ENCODE data around the gene KLHL22. TPM values are rescaled to one million over a fixed set of nuclear protein-coding genes. Genes with fewer than 3 reads are reported as not detected.
"Not testable (repeated sequence)": the region's sequence is repeated elsewhere in the genome, so short reads cannot be mapped to it uniquely, and the experiment has no call there.

Gene KLHL22
- total RNA-seq, 1 donor from 2014 or later: 16.1 TPM

DNA sequence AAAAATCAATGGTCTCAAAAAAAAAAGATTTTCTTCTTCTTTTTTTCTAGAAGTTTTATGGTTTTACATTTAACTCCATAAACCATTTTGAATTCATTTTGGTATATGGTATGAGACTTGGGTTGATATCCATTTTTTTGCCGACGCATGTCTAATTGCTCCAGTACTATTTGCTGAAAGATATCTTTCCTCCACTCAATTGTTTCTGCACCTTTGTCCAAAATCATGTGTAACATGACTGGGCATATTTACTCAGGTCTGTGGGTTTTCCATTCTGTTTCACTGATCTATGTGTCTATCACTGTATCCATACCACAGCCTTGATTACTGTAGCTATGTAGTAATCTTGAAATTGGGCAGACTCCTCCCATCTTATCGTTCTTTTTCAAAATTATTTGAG, 42.4 kb downstream of the KLHL22 start:
- intact Hi-C loops (cut with micrococcal nuclease): no loop called here

GRCh38 chr22:20451920-20452319, 43.7 kb downstream of the KLHL22 start:
- Histone ChIP-seq H3K4me3 (no peak overlapping the region), H3K27me3 (ENCODE audit: low read depth) (no peaks in the 10 kb centered on the region), H3K36me3 (peaks cover 16% of the 10 kb centered on the region), H3K4me1 (peaks cover 4% of the 10 kb centered on the region), H3K9me3 (replicated peaks) (no peaks in the 10 kb centered on the region), H3K27ac (replicated peaks) (no peak overlapping the region)
- no peak for TF ChIP-seq CTCF (IDR thresholded peaks at IDR 0.05; ENCODE audit: borderline replicate concordance)
- no peak for DNase-seq
- intact Hi-C loops (cut with micrococcal nuclease): no loop called here

More for the DNA sequence above, 42.4 kb downstream of the KLHL22 start:
- no peak overlapping the region for H3K4me3 ChIP-seq
- peaks cover 4% of the 10 kb centered on the region for H3K4me1 ChIP-seq
- H3K27me3 ChIP-seq (ENCODE audit: low read depth): no peaks in the 10 kb centered on the region
- no peak overlapping the region for H3K27ac ChIP-seq (replicated peaks)
- H3K36me3 ChIP-seq: peaks cover 27% of the 10 kb centered on the region
- no peak for TF ChIP-seq CTCF (IDR thresholded peaks at IDR 0.05; ENCODE audit: borderline replicate concordance)
- DNase-seq: no peak
- H3K9me3 ChIP-seq (replicated peaks): no peaks in the 10 kb centered on the region

GRCh38 chr22:20451129-20451778, 44.3 kb downstream of the KLHL22 start:
- H3K9me3 ChIP-seq (replicated peaks); intact Hi-C loops (cut with micrococcal nuclease); H3K27me3 ChIP-seq (ENCODE audit: low read depth); H3K4me1 ChIP-seq; H3K4me3 ChIP-seq; H3K27ac ChIP-seq (replicated peaks): not testable (repeated sequence)
- peaks cover 18% of the 10 kb centered on the region for H3K36me3 ChIP-seq
- peak; percentile 5 for DNase-seq

DNA sequence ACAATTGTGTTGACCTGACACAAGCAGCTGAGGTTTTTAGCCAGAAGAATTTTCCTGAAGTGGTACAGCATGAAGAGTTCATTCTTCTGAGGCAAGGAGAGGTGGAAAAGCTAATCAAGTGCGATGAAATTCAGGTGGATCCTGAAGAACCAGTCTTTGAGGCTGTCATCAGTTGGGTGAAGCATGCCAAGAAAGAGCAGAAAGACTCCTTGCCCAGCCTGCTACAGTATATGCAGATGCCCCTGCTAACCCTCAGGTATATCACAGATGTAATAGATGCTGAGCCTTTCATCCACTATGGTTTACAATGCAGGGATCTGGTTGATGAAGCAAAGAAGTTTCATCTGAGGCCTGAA, 45.1 kb downstream of the KLHL22 start:
- H3K27ac ChIP-seq (replicated peaks): no peak overlapping the region
- no peaks in the 10 kb centered on the region for H3K27me3 ChIP-seq (ENCODE audit: low read depth)
- H3K9me3 ChIP-seq (replicated peaks): no peaks in the 10 kb centered on the region
- DNase-seq: no peak
- no peak overlapping the region for H3K4me3 ChIP-seq
- H3K36me3 ChIP-seq: peaks cover 25% of the 10 kb centered on the region
- H3K4me1 ChIP-seq: no peaks in the 10 kb centered on the region
- intact Hi-C loops (cut with micrococcal nuclease): no loop called here
- TF ChIP-seq CTCF (IDR thresholded peaks at IDR 0.05; ENCODE audit: borderline replicate concordance): no peak

GRCh38 chr22:20449819-20450550, 45.6 kb downstream of the KLHL22 start:
- DNase-seq: no peak
- Histone ChIP-seq H3K4me3 (no peak overlapping the region), H3K27ac (replicated peaks) (no peak overlapping the region), H3K4me1 (no peaks in the 10 kb centered on the region), H3K27me3 (ENCODE audit: low read depth) (no peaks in the 10 kb centered on the region), H3K9me3 (replicated peaks) (no peaks in the 10 kb centered on the region), H3K36me3 (peaks cover 31% of the 10 kb centered on the region)
- intact Hi-C loops (cut with micrococcal nuclease): no loop called here
- no peak for TF ChIP-seq CTCF (IDR thresholded peaks at IDR 0.05; ENCODE audit: borderline replicate concordance)

- Histone ChIP-seq H3K4me1 (no peaks in the 10 kb centered on the region), H3K9me3 (replicated peaks) (no peaks in the 10 kb centered on the region), H3K27ac (replicated peaks) (no peak overlapping the region), H3K27me3 (ENCODE audit: low read depth) (no peaks in the 10 kb centered on the region), H3K36me3 (peaks cover 44% of the 10 kb centered on the region), H3K4me3 (no peak overlapping the region)
- intact Hi-C loops (cut with micrococcal nuclease): no loop called here
- DNase-seq: no peak
- no peak for TF ChIP-seq CTCF (IDR thresholded peaks at IDR 0.05; ENCODE audit: borderline replicate concordance)
These were observed 47.0 kb downstream of the KLHL22 start for GRCh38 chr22:20448630-20449029.

Data from left ventricle myocardium inferior (tissue), 1 donor.